ENCODE results near the gene WDR90.
"Not testable (repeated sequence)": the region's sequence is repeated elsewhere in the genome, so short reads cannot be mapped to it uniquely, and the experiment has no call there.

WDR90 gene

GRCh38 chr16:687499-687898, 38.3 kb downstream of the WDR90 start:
- Histone ChIP-seq H3K36me3 (ENCODE audit: insufficient read depth, low read length) (no peaks in the 10 kb centered on the region), H3K4me1 (ENCODE audit: insufficient read depth, low read length, poor library complexity, severe bottlenecking) (peaks cover 9% of the 10 kb centered on the region)
- TF ChIP-seq EZH2phosphoT487 (IDR thresholded peaks at IDR 0.05; ENCODE audit: borderline replicate concordance) (no peak), CTCF (conservative IDR thresholded peaks at IDR 0.05; ENCODE audit: low read length) (no peak)

GRCh38 chr16:689175-689897, 40.2 kb downstream of the WDR90 start:
- no peaks in the 10 kb centered on the region for H3K9me3 ChIP-seq (ENCODE audit: insufficient read depth, low read depth, low read length)
- H3K4me3 ChIP-seq (ENCODE audit: low read length, poor library complexity, severe bottlenecking) = peak overlapping the region; percentile 94
- TF ChIP-seq EZH2phosphoT487 (IDR thresholded peaks at IDR 0.05; ENCODE audit: borderline replicate concordance) (no peak), CTCF (conservative IDR thresholded peaks at IDR 0.05; ENCODE audit: low read length) (no peak)
- H3K79me2 ChIP-seq (ENCODE audit: insufficient read depth, low read length) = peaks cover 8% of the 10 kb centered on the region
- H3F3A ChIP-seq (ENCODE audit: low read depth) = no peaks in the 10 kb centered on the region
- H3K4me2 ChIP-seq (ENCODE audit: low read depth, low read length, poor library complexity, severe bottlenecking) = peak overlapping the region; percentile 88
- H3K9me2 ChIP-seq (replicated peaks; ENCODE audit: low read depth, low read length) = no peaks in the 10 kb centered on the region
- H3K4me1 ChIP-seq (ENCODE audit: insufficient read depth, low read length, poor library complexity, severe bottlenecking) = peaks cover 9% of the 10 kb centered on the region
- H3K36me3 ChIP-seq (ENCODE audit: insufficient read depth, low read length) = no peaks in the 10 kb centered on the region
- no peaks in the 10 kb centered on the region for H4K20me1 ChIP-seq (ENCODE audit: insufficient read depth, low read length, poor library complexity, severe bottlenecking)
- H2AFZ ChIP-seq (ENCODE audit: low read length) = no peak overlapping the region
- no peaks in the 10 kb centered on the region for H3K27me3 ChIP-seq (ENCODE audit: insufficient read depth, low read length, poor library complexity, severe bottlenecking)
- H3K9ac ChIP-seq (ENCODE audit: low read depth, low read length, poor library complexity, severe bottlenecking) = peak overlapping the region; percentile 78

More at GRCh38 chr16:687499-687898, 38.3 kb downstream of the WDR90 start:
- no peaks in the 10 kb centered on the region for H3F3A ChIP-seq (ENCODE audit: low read depth)
- no peak overlapping the region for H2AFZ ChIP-seq (ENCODE audit: low read length)
- H3K79me2 ChIP-seq (ENCODE audit: insufficient read depth, low read length) = peaks cover 8% of the 10 kb centered on the region
- no peak overlapping the region for H3K4me2 ChIP-seq (ENCODE audit: low read depth, low read length, poor library complexity, severe bottlenecking)
- H3K9me3 ChIP-seq (ENCODE audit: insufficient read depth, low read depth, low read length) = no peaks in the 10 kb centered on the region
- H3K9ac ChIP-seq (ENCODE audit: low read depth, low read length, poor library complexity, severe bottlenecking) = no peak overlapping the region
- no peak overlapping the region for H3K4me3 ChIP-seq (ENCODE audit: low read length, poor library complexity, severe bottlenecking)
- no peaks in the 10 kb centered on the region for H4K20me1 ChIP-seq (ENCODE audit: insufficient read depth, low read length, poor library complexity, severe bottlenecking)
- H3K27me3 ChIP-seq (ENCODE audit: insufficient read depth, low read length, poor library complexity, severe bottlenecking) = no peaks in the 10 kb centered on the region
- H3K9me2 ChIP-seq (replicated peaks; ENCODE audit: low read depth, low read length) = no peaks in the 10 kb centered on the region

GRCh38 chr16:691242-691641, 42.1 kb downstream of the WDR90 start:
- H3F3A ChIP-seq (ENCODE audit: low read depth); H2AFZ ChIP-seq (ENCODE audit: low read length); H3K27me3 ChIP-seq (ENCODE audit: insufficient read depth, low read length, poor library complexity, severe bottlenecking); H4K20me1 ChIP-seq (ENCODE audit: insufficient read depth, low read length, poor library complexity, severe bottlenecking); H3K36me3 ChIP-seq (ENCODE audit: insufficient read depth, low read length); H3K4me1 ChIP-seq (ENCODE audit: insufficient read depth, low read length, poor library complexity, severe bottlenecking); H3K9me3 ChIP-seq (ENCODE audit: insufficient read depth, low read depth, low read length); H3K79me2 ChIP-seq (ENCODE audit: insufficient read depth, low read length); H3K9me2 ChIP-seq (replicated peaks; ENCODE audit: low read depth, low read length); H3K4me2 ChIP-seq (ENCODE audit: low read depth, low read length, poor library complexity, severe bottlenecking); H3K9ac ChIP-seq (ENCODE audit: low read depth, low read length, poor library complexity, severe bottlenecking); H3K4me3 ChIP-seq (ENCODE audit: low read length, poor library complexity, severe bottlenecking): not testable (repeated sequence)
